GM23248 (cell line): Measurements from ENCODE around the gene EGFR. TPM values are rescaled to one million over a fixed set of nuclear protein-coding genes. Genes with fewer than 3 reads are reported as not detected.

Source experiments
- DNase-seq: peaks from one replicate; pipeline ENCODE4 v3.0.0-alpha.2; 2015
- H2AFZ ChIP-seq: fragments of 200-600 bp; sonication (generic); 2 replicates; pipeline ENCODE4 v1.6.1; 2016; ENCODE audit warnings: antibody characterized with exemption
- H3F3A ChIP-seq: fragments of 200-600 bp; sonication (generic); 2 replicates; pipeline ENCODE4 v1.6.1; 2016; ENCODE audit warnings: mild to moderate bottlenecking, antibody characterized with exemption, mixed run types; ENCODE audit not compliant: insufficient read depth
- H3K27ac ChIP-seq: fragments of 200-600 bp; sonication (generic); 2 replicates; pipeline ENCODE4 v1.5.1; 2016; ENCODE audit warnings: mild to moderate bottlenecking
- H3K27me3 ChIP-seq: fragments of 200-600 bp; sonication (generic); replicated peaks from 2 replicates; pipeline ENCODE4 v1.6.1; 2016; ENCODE audit warnings: mild to moderate bottlenecking; ENCODE audit not compliant: insufficient read depth
- H3K36me3 ChIP-seq: fragments of 200-600 bp; sonication (generic); 2 replicates; pipeline ENCODE4 v1.6.1; 2016; ENCODE audit warnings: low read depth, mild to moderate bottlenecking
- H3K4me1 ChIP-seq: fragments of 200-600 bp; sonication (generic); 2 replicates; pipeline ENCODE4 v1.6.1; 2016; ENCODE audit warnings: mild to moderate bottlenecking; ENCODE audit not compliant: insufficient read depth
- H3K4me2 ChIP-seq: fragments of 200-600 bp; sonication (generic); one replicate; pipeline ENCODE4 v1.6.1; 2016; ENCODE audit warnings: mild to moderate bottlenecking; ENCODE audit not compliant: unreplicated experiment
- H3K4me3 ChIP-seq: fragments of 200-600 bp; sonication (generic); 2 replicates; pipeline ENCODE4 v1.5.1; 2016; ENCODE audit warnings: mild to moderate bottlenecking
- H3K79me2 ChIP-seq: fragments of 200-600 bp; sonication (generic); 2 replicates; pipeline ENCODE4 v1.6.1; 2016; ENCODE audit warnings: mild to moderate bottlenecking; ENCODE audit not compliant: insufficient read depth
- H3K9ac ChIP-seq: fragments of 200-600 bp; sonication (generic); 2 replicates; pipeline ENCODE4 v1.6.1; 2016; ENCODE audit warnings: mild to moderate bottlenecking
- H3K9me2 ChIP-seq: fragments of 200-600 bp; sonication (generic); 2 replicates; pipeline ENCODE4 v1.6.1; 2016; ENCODE audit warnings: mixed run types, mild to moderate bottlenecking, moderate library complexity; ENCODE audit not compliant: insufficient read depth
- H3K9me3 ChIP-seq: fragments of 200-600 bp; sonication (generic); one replicate; pipeline ENCODE4 v1.6.1; 2017; ENCODE audit warnings: low read depth
- H4K20me1 ChIP-seq: fragments of 200-600 bp; sonication (generic); 2 replicates; pipeline ENCODE4 v1.6.0; 2016; ENCODE audit not compliant: insufficient read depth
- EZH2 ChIP-seq: fragments of 200-600 bp; sonication (generic); IDR thresholded peaks from 2 replicates; pipeline ENCODE4 v1.6.1; 2018; ENCODE audit warnings: antibody characterized with exemption, mild to moderate bottlenecking; ENCODE audit not compliant: insufficient read depth, poor library complexity, severe bottlenecking
- EZH2phosphoT487 ChIP-seq: fragments of 200-600 bp; sonication (generic); IDR thresholded peaks from 2 replicates; pipeline ENCODE4 v1.6.1; 2018; ENCODE audit warnings: antibody characterized with exemption, moderate library complexity, mild to moderate bottlenecking, low read depth; ENCODE audit not compliant: insufficient read depth
- WGBS, 2 experiments: methylation state at CpG; one replicate each; pipeline ENCODE4 v1.1.6; 2015 to 2017; ENCODE audit warnings: low lambda C conversion rate in 2 of 2, low coverage in 1 of 2; ENCODE audit errors: missing lambda C conversion rate in 2 of 2; 5-methylcytosine and 5-hydroxymethylcytosine counted together
- in situ Hi-C: fragments of 300-500 bp; cut with MboI; formaldehyde crosslinking; loops from 2 replicates; pipeline ENCODE4 v1.15.0; 2020
- polyA plus RNA-seq: library from polyadenylated mRNA; unstranded; fragments of >200 nt; fragmentation: Nextera tagmentation; extraction: Ambion mirVana; gene quantifications from 2 replicates; pipeline ENCODE4 v1.2.1, GENCODE V29; 2016
- total RNA-seq: library from RNA; depleted of rRNA; stranded (reverse); fragments of >200 nt; shearing (Covaris generic); gene quantifications from 2 replicates; pipeline ENCODE4 v1.2.3, GENCODE V29; 2014

EGFR gene
- total and polyA plus RNA-seq, 2 experiments from 2014 or later = 48.7 to 53.5 TPM

- peaks cover 9% of the 10 kb centered on the region for H3F3A ChIP-seq
- H3K4me1 ChIP-seq = peaks cover 23% of the 10 kb centered on the region
- peak overlapping the region; percentile 38 for H3K27ac ChIP-seq
- no peak for TF ChIP-seq EZH2phosphoT487
- no peak for TF ChIP-seq EZH2
- no peaks in the 10 kb centered on the region for H4K20me1 ChIP-seq
- in situ Hi-C loops = no loop called here
- no peaks in the 10 kb centered on the region for H3K36me3 ChIP-seq
- H3K4me2 ChIP-seq = peak overlapping the region; percentile 64
- no peak overlapping the region for H2AFZ ChIP-seq
- peak; percentile 75 for DNase-seq
- H3K4me3 ChIP-seq = peak overlapping the region; percentile 11; the same call in 1 of the 2 replicates
- 12 to 17% methylated on average over 9 of the region's 9 CpGs for WGBS, 2 experiments
- peak overlapping the region; percentile 31 for H3K9ac ChIP-seq
- H3K9me2 ChIP-seq = no peaks in the 10 kb centered on the region
- no peaks in the 10 kb centered on the region for H3K9me3 ChIP-seq
- H3K27me3 ChIP-seq = no peaks in the 10 kb centered on the region
- peaks cover 100% of the 10 kb centered on the region for H3K79me2 ChIP-seq
Measured at GRCh38 chr7:55099066-55099820, 80.4 kb downstream of the EGFR start.

GRCh38 chr7:55099821-55100543 lies 81.2 kb downstream of the EGFR start:
- Histone ChIP-seq H2AFZ (no peak overlapping the region), H3K9me3 (no peaks in the 10 kb centered on the region), H3K9me2 (no peaks in the 10 kb centered on the region), H4K20me1 (no peaks in the 10 kb centered on the region), H3F3A (peaks cover 9% of the 10 kb centered on the region), H3K4me3 (no peak overlapping the region), H3K79me2 (peaks cover 100% of the 10 kb centered on the region), H3K4me2 (peak overlapping the region; percentile 64), H3K27me3 (no peaks in the 10 kb centered on the region), H3K9ac (no peak overlapping the region), H3K27ac (no peak overlapping the region), H3K36me3 (no peaks in the 10 kb centered on the region), H3K4me1 (peaks cover 29% of the 10 kb centered on the region)
- in situ Hi-C loops = no loop called here
- peak; percentile 25 for DNase-seq
- WGBS, 2 experiments = 49% methylated on average over 8 of the region's 8 CpGs
- TF ChIP-seq EZH2 (no peak), EZH2phosphoT487 (no peak)

- DNase-seq = no peak
- Histone ChIP-seq H3K79me2 (peaks cover 99% of the 10 kb centered on the region), H3F3A (peaks cover 9% of the 10 kb centered on the region), H3K4me3 (no peak overlapping the region), H3K9me2 (no peaks in the 10 kb centered on the region), H3K27ac (no peak overlapping the region), H2AFZ (no peak overlapping the region), H4K20me1 (no peaks in the 10 kb centered on the region), H3K4me2 (no peak overlapping the region), H3K9me3 (no peaks in the 10 kb centered on the region), H3K4me1 (peaks cover 36% of the 10 kb centered on the region), H3K27me3 (no peaks in the 10 kb centered on the region), H3K36me3 (no peaks in the 10 kb centered on the region), H3K9ac (no peak overlapping the region)
- in situ Hi-C loops = no loop called here
- TF ChIP-seq EZH2 (no peak), EZH2phosphoT487 (no peak)
- WGBS, 2 experiments = 60 to 66% methylated on average over 21 of the region's 21 CpGs
Measured at GRCh38 chr7:55100544-55101327, 81.9 kb downstream of the EGFR start.

- Histone ChIP-seq H3K9me2 (no peaks in the 10 kb centered on the region), H3K4me1 (peaks cover 43% of the 10 kb centered on the region)
Measured at GRCh38 chr7:55101359-55101758, 82.5 kb downstream of the EGFR start.

More at GRCh38 chr7:55101359-55101758, 82.5 kb downstream of the EGFR start:
- Histone ChIP-seq H3K4me3 (no peak overlapping the region), H3K27ac (no peak overlapping the region), H3F3A (peaks cover 9% of the 10 kb centered on the region), H3K79me2 (peaks cover 99% of the 10 kb centered on the region), H3K4me2 (no peak overlapping the region), H2AFZ (no peak overlapping the region), H3K9ac (no peak overlapping the region), H3K36me3 (no peaks in the 10 kb centered on the region), H3K9me3 (no peaks in the 10 kb centered on the region), H3K27me3 (no peaks in the 10 kb centered on the region), H4K20me1 (no peaks in the 10 kb centered on the region)
- in situ Hi-C loops = no loop called here
- DNase-seq = no peak
- TF ChIP-seq EZH2phosphoT487 = no peak
- 89 to 91% methylated on average over 9 of the region's 9 CpGs for WGBS, 2 experiments
